ENCODE measurements around the gene PRKCQ. TPM values are rescaled to one million over a fixed set of nuclear protein-coding genes. Genes with fewer than 3 reads are reported as not detected.
"Not testable (repeated sequence)": the region's sequence is repeated elsewhere in the genome, so short reads cannot be mapped to it uniquely, and the experiment has no call there.

Gene PRKCQ
- total RNA-seq, 1 donor from 2014 or later, result 3.5 TPM

GRCh38 chr10:6582298-6582697, 2.2 kb upstream of the PRKCQ start:
- Mint-ChIP-seq H3K4me1 (peaks cover 32% of the 10 kb centered on the region), H3K27ac (no peak overlapping the region), H3K27me3 (ENCODE audit: insufficient read depth, low read depth) (peaks cover 9% of the 10 kb centered on the region), H3K4me3 (no peak overlapping the region), H3K36me3 (no peaks in the 10 kb centered on the region), H3K9me3 (no peaks in the 10 kb centered on the region)
- Histone ChIP-seq H3K4me3 (no peak overlapping the region), H4K20me1 (ENCODE audit: low read depth) (no peaks in the 10 kb centered on the region), H3K27me3 (peaks cover 31% of the 10 kb centered on the region), H3K36me3 (no peaks in the 10 kb centered on the region), H3K4me2 (no peak overlapping the region), H3K9me3 (ENCODE audit: low read depth) (no peaks in the 10 kb centered on the region), H3F3A (ENCODE audit: low read depth) (peaks cover 9% of the 10 kb centered on the region), H2AFZ (replicated peaks) (no peak overlapping the region), H3K9ac (no peak overlapping the region), H3K27ac (no peak overlapping the region), H3K4me1 (peaks cover 31% of the 10 kb centered on the region), H3K79me2 (ENCODE audit: low read depth) (no peaks in the 10 kb centered on the region)
- no peak for TF ChIP-seq CTCF (IDR thresholded peaks at IDR 0.05)
- no peak for DNase-seq (ENCODE audit: low spot score)

GRCh38 chr10:6581778-6582228, 1.7 kb upstream of the PRKCQ start:
- no peaks in the 10 kb centered on the region for H3K9me3 ChIP-seq (ENCODE audit: low read depth)
- peaks cover 31% of the 10 kb centered on the region for H3K4me1 ChIP-seq
- peak overlapping the region; percentile 50 for H2AFZ ChIP-seq (replicated peaks)
- H3K9ac ChIP-seq, result no peak overlapping the region
- Mint-ChIP-seq H3K4me3 (peak overlapping the region; percentile 6), H3K4me1 (peaks cover 32% of the 10 kb centered on the region), H3K9me3 (no peaks in the 10 kb centered on the region), H3K36me3 (no peaks in the 10 kb centered on the region), H3K27me3 (ENCODE audit: insufficient read depth, low read depth) (peaks cover 9% of the 10 kb centered on the region), H3K27ac (no peak overlapping the region)
- no peak for TF ChIP-seq CTCF (IDR thresholded peaks at IDR 0.05)
- TF ChIP-seq EZH2 (IDR thresholded peaks at IDR 0.05), result no peak
- TF ChIP-seq EZH2phosphoT487 (IDR thresholded peaks at IDR 0.05), result no peak
- H3K27me3 ChIP-seq, result peaks cover 35% of the 10 kb centered on the region
- H4K20me1 ChIP-seq (ENCODE audit: low read depth), result no peaks in the 10 kb centered on the region
- peaks cover 9% of the 10 kb centered on the region for H3F3A ChIP-seq (ENCODE audit: low read depth)
- H3K27ac ChIP-seq, result no peak overlapping the region
- peak; percentile 33 for DNase-seq (ENCODE audit: low spot score)
- H3K36me3 ChIP-seq, result no peaks in the 10 kb centered on the region
- peak overlapping the region; percentile 74 for H3K4me3 ChIP-seq
- H3K4me2 ChIP-seq, result peak overlapping the region; percentile 71
- H3K79me2 ChIP-seq (ENCODE audit: low read depth), result no peaks in the 10 kb centered on the region

- not testable (repeated sequence) for H3F3A ChIP-seq (ENCODE audit: low read depth); H4K20me1 ChIP-seq (ENCODE audit: low read depth); H3K36me3 ChIP-seq; H3K9ac ChIP-seq; DNase-seq (ENCODE audit: low spot score); H3K36me3 Mint-ChIP-seq; H3K79me2 ChIP-seq (ENCODE audit: low read depth); H3K27ac ChIP-seq; H3K9me3 Mint-ChIP-seq; H3K9me3 ChIP-seq (ENCODE audit: low read depth); H3K27ac Mint-ChIP-seq
- Histone ChIP-seq H3K27me3 (peaks cover 35% of the 10 kb centered on the region), H3K4me3 (peak overlapping the region; percentile 74), H2AFZ (replicated peaks) (peak overlapping the region; percentile 62), H3K4me1 (peaks cover 31% of the 10 kb centered on the region), H3K4me2 (peak overlapping the region; percentile 71)
- Mint-ChIP-seq H3K4me1 (peaks cover 32% of the 10 kb centered on the region), H3K27me3 (ENCODE audit: insufficient read depth, low read depth) (peaks cover 11% of the 10 kb centered on the region), H3K4me3 (peak overlapping the region; percentile 89)
Observed at GRCh38 chr10:6581223-6581622, 1.1 kb upstream of the PRKCQ start.

- H3K27ac Mint-ChIP-seq, result peak overlapping the region; percentile 87
- Histone ChIP-seq H3F3A (ENCODE audit: low read depth) (peaks cover 9% of the 10 kb centered on the region), H3K27me3 (peaks cover 35% of the 10 kb centered on the region), H3K9ac (no peak overlapping the region), H3K9me3 (ENCODE audit: low read depth) (no peaks in the 10 kb centered on the region), H3K27ac (no peak overlapping the region), H3K36me3 (no peaks in the 10 kb centered on the region), H3K4me3 (peak overlapping the region; percentile 74), H3K4me1 (peaks cover 31% of the 10 kb centered on the region), H3K4me2 (peak overlapping the region; percentile 93), H3K79me2 (ENCODE audit: low read depth) (no peaks in the 10 kb centered on the region), H4K20me1 (ENCODE audit: low read depth) (no peaks in the 10 kb centered on the region), H2AFZ (replicated peaks) (peak overlapping the region; percentile 62)
- H3K4me1 Mint-ChIP-seq, result peaks cover 33% of the 10 kb centered on the region
- H3K36me3 Mint-ChIP-seq, result no peaks in the 10 kb centered on the region
- peaks cover 14% of the 10 kb centered on the region for H3K27me3 Mint-ChIP-seq (ENCODE audit: insufficient read depth, low read depth)
- H3K4me3 Mint-ChIP-seq, result peak overlapping the region; percentile 89
- peak; percentile 91 for DNase-seq (ENCODE audit: low spot score)
- TF ChIP-seq CTCF (IDR thresholded peaks at IDR 0.05) (peak; percentile 57), EZH2phosphoT487 (IDR thresholded peaks at IDR 0.05) (peak; percentile 24), EZH2 (IDR thresholded peaks at IDR 0.05) (peak; percentile 36)
- no peaks in the 10 kb centered on the region for H3K9me3 Mint-ChIP-seq
Observed at GRCh38 chr10:6580279-6581029, 378 bp upstream of the PRKCQ start.

Data from neural progenitor cell (in vitro differentiated cells).